Small intestine (tissue), 7 donors: ENCODE data around the gene WDSUB1. TPM values are rescaled to one million over a fixed set of nuclear protein-coding genes. Genes with fewer than 3 reads are reported as not detected.

Experiments used
- DNase-seq, 2 donors: peaks; one replicate each; pipeline versions ENCODE4 v3.0.0 to v3.0.0-alpha.2; 2013
- FAIRE-seq: peaks from 2 replicates; lab custom pipeline; 2012; peaks lifted over from hg19 to GRCh38; lab: Jason Lieb, UNC
- H3K27ac ChIP-seq, 3 donors: one replicate each; pipeline ENCODE4 v1.5.1; 2013; ENCODE audit warnings: low read length in 2 of 3, mild to moderate bottlenecking in 2 of 3, control low read depth in 1 of 3, inconsistent platforms in 1 of 3, low read depth in 1 of 3, moderate library complexity in 1 of 3
- H3K27me3 ChIP-seq, 3 donors: one replicate each; pipeline ENCODE4 v1.6.1; 2013; ENCODE audit warnings: low read length in 3 of 3, inconsistent platforms in 1 of 3; ENCODE audit not compliant: control insufficient read depth in 3 of 3, insufficient read depth in 3 of 3
- H3K36me3 ChIP-seq, 3 donors: one replicate each; pipeline ENCODE4 v1.6.1; 2013; ENCODE audit warnings: low read length in 3 of 3, inconsistent platforms in 1 of 3, low read depth in 1 of 3, mild to moderate bottlenecking in 1 of 3, moderate library complexity in 1 of 3; ENCODE audit not compliant: control insufficient read depth in 3 of 3, insufficient read depth in 2 of 3
- H3K4me1 ChIP-seq, 3 donors: one replicate each; pipeline ENCODE4 v1.6.1; 2013; ENCODE audit warnings: low read length in 2 of 3, inconsistent platforms in 1 of 3, low read depth in 1 of 3, mild to moderate bottlenecking in 1 of 3, moderate library complexity in 1 of 3; ENCODE audit not compliant: control insufficient read depth in 3 of 3, insufficient read depth in 2 of 3
- H3K4me3 ChIP-seq, 3 donors: one replicate each; pipeline ENCODE4 v1.5.1; 2013; ENCODE audit warnings: low read length in 3 of 3, control low read depth in 1 of 3, inconsistent platforms in 1 of 3, low read depth in 1 of 3, mild to moderate bottlenecking in 1 of 3, moderate library complexity in 1 of 3
- H3K9me3 ChIP-seq, 2 donors: one replicate each; pipeline ENCODE4 v1.6.1; 2013; ENCODE audit warnings: low read depth in 1 of 2, low read length in 1 of 2; ENCODE audit not compliant: control insufficient read depth in 2 of 2, insufficient read depth in 1 of 2
- WGBS, 3 donors: extraction: QIAGEN DNeasy Blood & Tissue Kit; methylation state at CpG; one replicate each; pipeline ENCODE4 v1.1.7; 2013; 5-methylcytosine and 5-hydroxymethylcytosine counted together
- polyA plus RNA-seq, 4 donors: library from polyadenylated mRNA; stranded (reverse) in 3 of 4; unstranded in 1 of 4; fragments of 200-250 nt in 3 of 4; fragments of 120-200 nt in 1 of 4; gene quantifications; one replicate each; pipeline versions ENCODE4 v1.2.1 to v1.2.3, GENCODE V29; 2013
- donor health status: healthy with polysubstance abuse.
- donor health status: control.
- donor health status: control.
- donor health status: Bipolar disorder and iron deficiency.
- donor health status: healthy.

Gene WDSUB1
- polyA plus RNA-seq, 4 donors: 7.0 to 14.6 (median 8.5) TPM

DNA sequence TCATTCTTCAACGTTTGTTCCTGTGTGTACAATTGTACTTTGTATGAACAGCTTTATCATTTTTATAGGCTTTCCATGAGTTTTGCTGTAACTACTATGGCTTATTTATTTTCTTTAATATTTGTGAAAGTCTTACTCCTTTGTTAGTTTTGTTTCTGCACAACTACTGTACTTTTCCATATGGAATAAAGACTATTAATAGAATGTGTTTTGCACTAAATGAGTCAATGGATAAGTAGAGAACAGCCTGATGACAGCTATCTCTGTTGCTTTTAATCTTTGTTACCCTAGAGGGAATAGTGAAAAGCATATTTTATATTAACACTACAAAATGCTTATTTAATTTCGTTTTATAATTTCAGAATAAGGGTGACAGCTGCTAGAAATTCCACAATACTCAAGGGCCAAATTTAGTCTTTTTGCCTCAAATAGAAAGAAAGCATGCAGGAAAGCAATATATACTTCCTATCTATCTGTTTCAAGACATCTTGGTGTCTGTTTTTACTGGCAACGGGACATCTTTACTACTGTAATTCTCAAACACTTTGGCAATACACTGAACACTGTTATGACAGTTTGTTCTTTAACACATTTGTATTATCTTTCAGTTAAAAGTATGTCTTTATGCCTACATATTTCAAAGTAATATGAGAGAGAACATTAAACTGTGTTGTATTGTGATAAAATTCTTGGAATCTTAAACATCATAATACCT is 53.9 kb downstream of the WDSUB1 start:
- no peaks in the 10 kb centered on the region for H3K27me3 ChIP-seq
- 47 to 61% (median 52%) methylated on average over 3 of the region's 3 CpGs for WGBS, 3 donors
- no peaks in the 10 kb centered on the region for H3K9me3 ChIP-seq
- H3K27ac ChIP-seq: no peak overlapping the region
- no peak for DNase-seq
- no peak overlapping the region for H3K4me3 ChIP-seq
- no peak for FAIRE-seq
- peaks cover 4 to 43% (median 16%) of the 10 kb centered on the region in 3 donors for H3K36me3 ChIP-seq
- no peaks in the 10 kb centered on the region for H3K4me1 ChIP-seq

DNA sequence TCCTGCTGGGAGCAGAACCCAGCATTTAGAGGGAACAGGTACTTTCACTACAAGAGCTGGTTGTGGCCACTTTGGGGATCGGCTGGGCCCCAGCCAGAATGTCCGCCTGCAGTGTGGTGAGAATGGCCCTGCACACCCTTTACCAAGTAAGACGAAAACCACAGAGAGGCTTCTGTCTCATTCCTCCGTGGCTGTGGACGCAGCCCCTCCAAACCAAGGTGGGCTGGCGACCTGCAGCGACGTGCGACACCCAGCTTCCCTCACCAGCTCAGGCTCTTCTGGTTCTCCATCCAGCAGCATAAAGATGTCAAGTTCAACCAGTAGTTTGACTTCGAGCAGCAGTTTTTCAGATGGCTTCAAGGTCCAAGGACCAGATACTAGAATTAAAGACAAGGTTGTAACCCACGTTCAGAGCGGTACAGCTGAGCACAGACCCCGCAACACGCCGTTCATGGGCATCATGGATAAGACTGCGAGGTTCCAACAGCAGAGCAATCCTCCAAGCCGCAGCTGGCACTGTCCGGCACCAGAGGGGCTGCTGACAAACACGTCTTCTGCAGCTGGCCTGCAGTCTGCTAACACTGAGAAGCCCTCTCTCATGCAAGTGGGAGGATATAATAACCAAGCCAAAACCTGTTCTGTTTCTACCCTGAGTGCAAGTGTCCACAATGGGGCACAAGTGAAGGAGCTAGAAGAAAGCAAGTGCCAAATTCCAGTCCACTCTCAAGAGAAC is 56.2 kb downstream of the WDSUB1 start:
- Histone ChIP-seq H3K27me3 (no peaks in the 10 kb centered on the region), H3K4me1 (no peaks in the 10 kb centered on the region), H3K4me3 (no peak overlapping the region), H3K27ac (no peak overlapping the region), H3K9me3 (no peaks in the 10 kb centered on the region), H3K36me3 (peaks cover 4 to 48% (median 9%) of the 10 kb centered on the region in 3 donors)
- FAIRE-seq: no peak
- WGBS, 3 donors: 94 to 96% (median 96%) methylated on average over 19 of the region's 19 CpGs
- no peak for DNase-seq

DNA sequence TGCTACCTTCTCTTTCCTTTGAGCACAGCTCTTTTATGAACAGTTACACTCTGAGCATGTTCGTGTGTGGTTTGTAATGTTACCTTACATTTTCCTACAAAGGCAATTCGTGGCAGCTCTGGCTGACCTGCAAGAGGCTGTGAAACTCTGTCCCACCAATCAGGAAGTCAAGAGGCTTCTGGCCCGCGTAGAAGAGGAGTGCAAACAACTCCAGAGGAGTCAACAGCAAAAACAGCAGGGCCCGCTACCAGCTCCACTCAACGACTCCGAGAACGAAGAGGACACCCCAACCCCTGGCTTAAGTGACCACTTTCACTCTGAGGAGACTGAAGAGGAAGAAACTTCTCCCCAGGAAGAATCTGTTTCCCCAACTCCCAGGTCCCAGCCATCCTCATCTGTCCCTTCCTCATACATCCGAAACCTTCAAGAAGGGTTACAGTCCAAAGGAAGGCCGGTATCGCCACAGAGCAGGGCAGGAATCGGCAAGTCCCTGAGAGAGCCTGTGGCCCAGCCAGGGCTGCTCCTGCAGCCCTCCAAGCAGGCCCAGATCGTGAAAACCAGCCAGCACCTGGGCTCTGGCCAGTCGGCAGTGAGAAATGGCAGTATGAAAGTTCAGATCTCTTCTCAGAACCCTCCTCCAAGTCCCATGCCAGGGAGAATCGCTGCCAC is 56.9 kb downstream of the WDSUB1 start:
- Histone ChIP-seq H3K27me3 (no peaks in the 10 kb centered on the region), H3K9me3 (no peaks in the 10 kb centered on the region), H3K4me3 (no peak overlapping the region), H3K27ac (no peak overlapping the region), H3K4me1 (no peaks in the 10 kb centered on the region), H3K36me3 (peaks cover 5 to 53% (median 7%) of the 10 kb centered on the region in 3 donors)
- no peak for DNase-seq
- FAIRE-seq: no peak
- 89 to 94% (median 92%) methylated on average over 15 of the region's 15 CpGs for WGBS, 3 donors

DNA sequence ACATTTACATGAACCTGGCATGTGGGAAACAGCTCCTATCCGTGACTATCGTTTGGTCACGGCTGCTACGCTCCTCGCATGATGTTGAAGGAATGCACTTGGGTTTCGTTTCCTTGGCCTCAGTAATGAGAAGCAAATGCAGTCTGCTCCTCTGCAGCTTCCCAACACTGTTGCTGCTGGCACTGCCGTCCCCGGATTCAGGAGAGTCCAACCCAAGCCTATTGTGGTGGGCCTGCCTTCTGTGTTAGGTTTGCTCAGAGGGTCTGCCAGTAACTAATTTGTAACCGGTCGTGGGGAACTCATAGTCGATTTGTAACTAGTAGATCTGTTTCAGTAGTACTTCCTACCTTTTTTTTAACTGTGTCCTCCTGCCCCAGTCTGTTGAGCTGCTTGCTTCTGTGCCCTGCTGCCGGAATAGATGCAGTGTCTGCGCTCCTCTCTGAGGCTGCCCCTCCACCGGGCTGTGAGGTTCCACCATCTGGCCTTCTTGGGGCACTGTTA is 58.4 kb downstream of the WDSUB1 start:
- WGBS, 3 donors: 91 to 96% (median 94%) methylated on average over 14 of the region's 14 CpGs

DNA sequence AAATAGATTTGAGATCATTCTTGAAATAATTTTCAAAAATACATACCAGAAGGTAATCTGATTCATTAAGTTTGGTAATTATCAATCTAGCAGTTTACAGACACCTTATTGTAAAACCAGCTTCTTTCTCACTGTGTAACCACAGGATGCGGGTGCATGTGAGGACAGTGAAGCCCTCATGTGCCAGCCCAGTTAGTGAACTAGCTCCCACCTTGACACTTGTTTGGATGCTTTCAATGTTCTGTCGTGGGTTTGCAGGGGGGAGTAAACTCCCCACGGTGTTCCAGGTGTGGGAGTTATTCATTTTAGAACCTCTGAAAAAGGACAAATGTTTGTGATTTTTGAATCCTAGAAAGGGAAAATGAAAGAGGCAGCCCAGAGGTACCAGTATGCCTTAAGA is 59.0 kb downstream of the WDSUB1 start:
- FAIRE-seq (no peak), DNase-seq (no peak)
- H3K4me1 ChIP-seq: no peaks in the 10 kb centered on the region
- no peak overlapping the region for H3K4me3 ChIP-seq
- no peaks in the 10 kb centered on the region for H3K9me3 ChIP-seq
- H3K36me3 ChIP-seq: peaks cover 8 to 61% (median 11%) of the 10 kb centered on the region in 3 donors
- no peak overlapping the region for H3K27ac ChIP-seq
- H3K27me3 ChIP-seq: no peaks in the 10 kb centered on the region
- WGBS, 3 donors: 55 to 60% (median 59%) methylated on average over 3 of the region's 3 CpGs

More for the DNA sequence above, 58.4 kb downstream of the WDSUB1 start:
- Histone ChIP-seq H3K27ac (no peak overlapping the region), H3K36me3 (peaks cover 8 to 57% (median 11%) of the 10 kb centered on the region in 3 donors), H3K4me1 (no peaks in the 10 kb centered on the region), H3K4me3 (no peak overlapping the region), H3K9me3 (no peaks in the 10 kb centered on the region), H3K27me3 (no peaks in the 10 kb centered on the region)
- DNase-seq (no peak), FAIRE-seq (no peak)

DNA sequence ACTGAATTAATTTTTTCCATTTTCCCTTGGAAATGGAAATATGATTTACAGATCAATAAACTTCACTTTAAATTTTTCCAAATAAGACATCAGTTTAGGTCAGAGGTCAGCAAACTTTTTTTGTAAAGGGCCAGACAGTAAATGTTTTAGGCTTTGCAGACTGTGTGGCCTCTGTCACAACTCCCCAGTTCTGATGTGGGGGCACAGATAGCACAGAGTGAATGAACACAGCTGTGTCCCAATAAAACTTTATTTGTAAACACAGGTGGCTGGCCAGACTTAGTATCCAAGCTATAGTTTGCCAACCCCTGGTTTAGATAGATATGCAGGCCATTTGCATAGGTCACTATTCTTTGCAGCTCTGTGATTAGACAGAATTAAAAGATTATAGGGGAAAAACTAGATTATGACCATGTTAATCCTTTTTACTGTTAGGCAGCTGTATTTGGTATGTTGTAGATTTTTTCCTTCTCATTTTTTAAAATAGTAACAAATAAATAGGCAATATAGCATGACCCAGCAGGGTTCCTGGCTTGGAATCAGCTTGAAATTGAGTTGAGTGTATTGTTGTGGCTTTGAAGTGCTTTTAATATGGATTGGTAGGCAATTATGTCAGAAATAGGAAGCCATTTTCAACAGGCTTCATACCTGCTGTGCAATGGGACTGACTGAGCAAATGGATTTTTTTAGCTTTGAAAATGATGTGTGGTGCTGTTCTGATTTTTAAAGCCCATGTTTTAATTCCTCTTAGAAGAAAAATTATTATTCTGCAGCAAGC is 59.7 kb downstream of the WDSUB1 start:
- Histone ChIP-seq H3K4me3 (no peak overlapping the region), H3K4me1 (no peaks in the 10 kb centered on the region), H3K27me3 (no peaks in the 10 kb centered on the region), H3K9me3 (no peaks in the 10 kb centered on the region), H3K36me3 (peaks cover 8 to 62% (median 11%) of the 10 kb centered on the region in 3 donors), H3K27ac (peak overlapping the region in 1 of 3 donors; percentile 27)
- DNase-seq (no peak), FAIRE-seq (no peak)

DNA sequence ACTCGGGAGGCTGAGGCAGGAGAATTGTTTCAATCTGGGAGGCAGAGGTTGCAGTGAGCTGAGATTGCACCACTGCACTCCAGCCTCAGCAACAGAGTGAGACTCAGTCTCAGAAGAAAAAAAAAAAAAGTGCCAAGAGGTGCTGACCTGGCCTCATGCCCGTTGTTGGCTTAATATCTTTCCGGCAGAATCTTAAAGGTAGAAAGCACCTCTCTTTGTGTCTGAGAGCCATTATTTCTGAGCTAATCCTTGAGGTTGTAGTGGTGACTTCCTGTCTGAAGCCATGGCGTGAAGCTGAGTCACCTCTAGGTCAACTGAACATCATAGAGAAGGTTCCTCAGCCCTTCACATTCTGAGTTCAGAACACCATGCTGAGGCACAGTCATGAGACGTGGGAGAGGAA is 60.4 kb downstream of the WDSUB1 start:
- no peak for FAIRE-seq
- no peaks in the 10 kb centered on the region for H3K4me1 ChIP-seq
- WGBS, 3 donors: 66 to 71% (median 70%) methylated on average over 5 of the region's 5 CpGs
- peak in 1 of 2 donors; percentile 24 for DNase-seq
- H3K36me3 ChIP-seq: peaks cover 8 to 67% (median 12%) of the 10 kb centered on the region in 3 donors
- no peak overlapping the region for H3K4me3 ChIP-seq
- H3K27me3 ChIP-seq: no peaks in the 10 kb centered on the region
- no peak overlapping the region for H3K27ac ChIP-seq
- H3K9me3 ChIP-seq: no peaks in the 10 kb centered on the region
